SH-SY5Y (cell line): ENCODE results near the gene DAZL.

Experiments
- GATA2 ChIP-seq: IDR thresholded peaks from 2 replicates; pipeline ENCODE4 v1.6.1; 2011; ENCODE audit warnings: mild to moderate bottlenecking, low read depth, low read length
- GATA3 ChIP-seq: IDR thresholded peaks from 2 replicates; pipeline ENCODE4 v1.6.1; 2011; ENCODE audit warnings: low read depth, mild to moderate bottlenecking, low read length, moderate library complexity

- TF ChIP-seq GATA2 (no peak), GATA3 (no peak)
Observed at GRCh38 chr3:16647668-16648067, 42.4 kb upstream of the DAZL start.
